Tibial nerve (tissue), 3 donors: ENCODE data around the gene FUT8.

ENCODE experiments used
- EP300 ChIP-seq, 2 donors: sonication (generic); formaldehyde crosslinking; IDR thresholded peaks; one replicate each; pipeline ENCODE4 v1.6.1; 2017; ENCODE audit warnings: antibody characterized with exemption in 2 of 2, mild to moderate bottlenecking in 1 of 2
- POLR2A ChIP-seq, 2 donors: fragments of 450-650 bp; IDR thresholded peaks; one replicate each; pipeline ENCODE4 v1.6.1; 2017; ENCODE audit warnings: antibody characterized with exemption in 2 of 2, mild to moderate bottlenecking in 2 of 2, moderate library complexity in 2 of 2

- TF ChIP-seq EP300 (IDR thresholded peaks at IDR 0.05) (no peak), POLR2A (IDR thresholded peaks at IDR 0.05) (no peak)
Measured at GRCh38 chr14:65704437-65704836, 291.9 kb downstream of the FUT8 start.
